Subcutaneous abdominal adipose tissue (tissue), 5 donors: ENCODE data around the gene SLC6A17.

ENCODE experiments used
- H3K27ac ChIP-seq: one replicate; pipeline ENCODE4 v1.7.0; 2013; ENCODE audit warnings: low read depth, mild to moderate bottlenecking, inconsistent platforms, low read length, moderate library complexity
- H3K27me3 ChIP-seq, 5 donors: one replicate each; pipeline ENCODE4 v1.7.0; 2013; ENCODE audit warnings: low read length in 5 of 5, inconsistent platforms in 1 of 5; ENCODE audit not compliant: control insufficient read depth in 5 of 5, insufficient read depth in 4 of 5
- H3K36me3 ChIP-seq, 5 donors: one replicate each; pipeline ENCODE4 v1.7.0; 2013; ENCODE audit warnings: low read length in 5 of 5; ENCODE audit not compliant: control insufficient read depth in 5 of 5, insufficient read depth in 5 of 5
- H3K4me1 ChIP-seq, 5 donors: one replicate each; pipeline ENCODE4 v1.7.0; 2013; ENCODE audit warnings: low read length in 5 of 5, mild to moderate bottlenecking in 3 of 5, moderate library complexity in 1 of 5; ENCODE audit not compliant: control insufficient read depth in 5 of 5, insufficient read depth in 5 of 5
- H3K4me3 ChIP-seq, 5 donors: one replicate each; pipeline ENCODE4 v1.7.0; 2013; ENCODE audit warnings: low read length in 5 of 5, low read depth in 1 of 5
- H3K9ac ChIP-seq, 5 donors: one replicate each; pipeline ENCODE4 v1.7.0; 2013; ENCODE audit warnings: low read length in 5 of 5, mild to moderate bottlenecking in 4 of 5, moderate library complexity in 3 of 5
- H3K9me3 ChIP-seq, 5 donors: one replicate each; pipeline ENCODE4 v1.7.0; 2013; ENCODE audit warnings: low read length in 5 of 5; ENCODE audit not compliant: control insufficient read depth in 5 of 5
- donor health status: healthy.
- donor health status: healthy.
- donor health status: healthy.
- donor health status: healthy.
- donor health status: healthy.

Gene SLC6A17

GRCh38 chr1:110150330-110151174, at the start of gene SLC6A17:
Gene SLC6A17, plus strand, starts transcription at chr1:110150494. Its CDS starts 16,436 bp downstream, at chr1:110166930.
- H3K4me3 ChIP-seq, result peak within 1 kb of the TSS in 2 of 5 donors; percentile 22 to 35
- peaks cover 48 to 79% (median 65%) of the 10 kb centered on the region in 5 donors for H3K27me3 ChIP-seq
- H3K9ac ChIP-seq, result no peak within 1 kb of the TSS
- no peak within 1 kb of the TSS for H3K27ac ChIP-seq
- no peaks in the 10 kb centered on the region for H3K9me3 ChIP-seq
- no peaks in the 10 kb centered on the region for H3K36me3 ChIP-seq
- peaks cover 0 to 17% (median 7%) of the 10 kb centered on the region in 5 donors for H3K4me1 ChIP-seq

- no peak overlapping the region for H3K9ac ChIP-seq
- peaks cover 0 to 13% (median 0%) of the 10 kb centered on the region in 5 donors for H3K27me3 ChIP-seq
- no peaks in the 10 kb centered on the region for H3K9me3 ChIP-seq
- no peaks in the 10 kb centered on the region for H3K36me3 ChIP-seq
- no peak overlapping the region for H3K27ac ChIP-seq
- no peak overlapping the region for H3K4me3 ChIP-seq
- peaks cover 0 to 12% (median 2%) of the 10 kb centered on the region in 5 donors for H3K4me1 ChIP-seq
Observed at GRCh38 chr1:110102081-110102480, 48.2 kb upstream of the SLC6A17 start.

- Histone ChIP-seq H3K4me1 (peaks cover 0 to 12% (median 0%) of the 10 kb centered on the region in 5 donors), H3K9ac (no peak overlapping the region), H3K27ac (no peak overlapping the region)
Observed at GRCh38 chr1:110106013-110106941, 44.0 kb upstream of the SLC6A17 start.

GRCh38 chr1:110107867-110108469, 42.3 kb upstream of the SLC6A17 start:
- no peak overlapping the region for H3K9ac ChIP-seq
- no peaks in the 10 kb centered on the region for H3K4me1 ChIP-seq
- peaks cover 0 to 6% (median 3%) of the 10 kb centered on the region in 5 donors for H3K27me3 ChIP-seq
- H3K4me3 ChIP-seq, result no peak overlapping the region
- no peaks in the 10 kb centered on the region for H3K36me3 ChIP-seq
- no peaks in the 10 kb centered on the region for H3K9me3 ChIP-seq
- H3K27ac ChIP-seq, result no peak overlapping the region

More at GRCh38 chr1:110106013-110106941, 44.0 kb upstream of the SLC6A17 start:
- Histone ChIP-seq H3K36me3 (no peaks in the 10 kb centered on the region), H3K27me3 (peaks cover 0 to 3% (median 0%) of the 10 kb centered on the region in 5 donors), H3K9me3 (no peaks in the 10 kb centered on the region), H3K4me3 (no peak overlapping the region)

- no peak overlapping the region for H3K9ac ChIP-seq
- no peak overlapping the region for H3K27ac ChIP-seq
- no peak overlapping the region for H3K4me3 ChIP-seq
- no peaks in the 10 kb centered on the region for H3K36me3 ChIP-seq
- H3K9me3 ChIP-seq, result no peaks in the 10 kb centered on the region
- H3K27me3 ChIP-seq, result peaks cover 0 to 14% (median 6%) of the 10 kb centered on the region in 5 donors
- H3K4me1 ChIP-seq, result no peaks in the 10 kb centered on the region
Observed at GRCh38 chr1:110111081-110111480, 39.2 kb upstream of the SLC6A17 start.

- Histone ChIP-seq H3K4me1 (no peaks in the 10 kb centered on the region), H3K27me3 (peaks cover 0 to 14% (median 6%) of the 10 kb centered on the region in 5 donors), H3K9ac (no peak within 1 kb of the TSS), H3K36me3 (no peaks in the 10 kb centered on the region), H3K4me3 (no peak within 1 kb of the TSS), H3K9me3 (no peaks in the 10 kb centered on the region), H3K27ac (no peak within 1 kb of the TSS)
Observed at GRCh38 chr1:110112143-110112542, 38.2 kb upstream of the SLC6A17 start, which contains the start of gene UBL4B. Gene UBL4B, plus strand, starts transcription at chr1:110112443. Its CDS starts 92 bp downstream, at chr1:110112535.

GRCh38 chr1:110112656-110113055, 37.6 kb upstream of the SLC6A17 start:
- H3K27ac ChIP-seq, result no peak overlapping the region
- H3K9me3 ChIP-seq, result no peaks in the 10 kb centered on the region
- H3K36me3 ChIP-seq, result no peaks in the 10 kb centered on the region
- no peak overlapping the region for H3K9ac ChIP-seq
- no peak overlapping the region for H3K4me3 ChIP-seq
- no peaks in the 10 kb centered on the region for H3K4me1 ChIP-seq
- H3K27me3 ChIP-seq, result peaks cover 0 to 14% (median 6%) of the 10 kb centered on the region in 5 donors

GRCh38 chr1:110113551-110113950, 36.7 kb upstream of the SLC6A17 start:
- Histone ChIP-seq H3K27me3 (peaks cover 0 to 14% (median 6%) of the 10 kb centered on the region in 5 donors), H3K36me3 (no peaks in the 10 kb centered on the region), H3K27ac (no peak overlapping the region), H3K4me3 (no peak overlapping the region), H3K4me1 (no peaks in the 10 kb centered on the region), H3K9me3 (no peaks in the 10 kb centered on the region), H3K9ac (no peak overlapping the region)

GRCh38 chr1:110114173-110114572, 36.1 kb upstream of the SLC6A17 start:
- Histone ChIP-seq H3K27ac (no peak overlapping the region), H3K36me3 (no peaks in the 10 kb centered on the region), H3K9ac (no peak overlapping the region), H3K27me3 (peaks cover 0 to 14% (median 6%) of the 10 kb centered on the region in 5 donors), H3K9me3 (no peaks in the 10 kb centered on the region), H3K4me3 (no peak overlapping the region), H3K4me1 (no peaks in the 10 kb centered on the region)
